Measurements from ENCODE around the gene IL13RA2. TPM values are rescaled to one million over a fixed set of nuclear protein-coding genes. Genes with fewer than 3 reads are reported as not detected.

Gene IL13RA2
- total and polyA plus RNA-seq, 4 experiments from 2014 or later, result not detected

DNA sequence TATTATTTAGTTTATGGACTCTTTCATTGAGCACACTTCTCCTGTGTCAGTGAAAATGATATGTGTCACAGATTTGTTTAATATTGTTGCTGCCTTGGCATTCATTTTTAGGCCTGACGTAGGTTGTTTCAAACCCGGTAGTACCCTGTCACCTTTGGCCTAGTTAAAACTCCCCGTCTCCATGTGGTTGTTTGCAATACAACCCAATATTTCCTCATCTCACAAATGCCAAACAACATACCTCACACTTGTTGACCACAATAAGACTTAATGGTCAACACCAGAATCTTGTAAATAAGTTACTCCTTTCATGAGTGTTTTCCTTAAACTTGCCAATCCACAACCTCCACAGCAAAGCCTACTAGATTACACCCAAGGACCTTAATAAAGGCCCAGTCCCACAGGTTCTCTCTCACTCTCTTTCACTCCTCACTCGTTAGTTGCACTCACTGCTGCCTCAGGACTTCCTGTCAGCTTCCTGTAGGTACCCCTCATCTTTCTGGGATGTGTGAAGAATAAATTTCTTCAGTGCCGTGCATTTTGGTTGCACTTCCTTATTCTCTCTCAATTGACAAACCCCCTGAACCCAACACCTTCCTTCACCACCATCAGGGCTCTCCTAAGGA is 31.3 kb downstream of the IL13RA2 start:
- ChIA-PET CTCF (ENCODE audit: partially characterized antibody) (no interaction called here), POLR2A (ENCODE audit: partially characterized antibody) (no interaction called here)
- Mint-ChIP-seq H3K36me3 (no peaks in the 10 kb centered on the region), H3K4me1 (no peaks in the 10 kb centered on the region), H3K27ac (peak overlapping the region in 1 of 7 donors; percentile 32), H3K27me3 (no peaks in the 10 kb centered on the region), H3K4me3 (no peak overlapping the region), H3K9me3 (peaks cover 0 to 6% (median 0%) of the 10 kb centered on the region in 8 donors)
- intact Hi-C loops (cut with micrococcal nuclease), result no loop called here
- no peak for DNase-seq
- Histone ChIP-seq H3K36me3 (ENCODE audit: insufficient read depth, low read length) (no peaks in the 10 kb centered on the region), H3K27ac (ENCODE audit: low read depth, low read length) (no peak overlapping the region), H3K9me3 (ENCODE audit: control insufficient read depth in 1 of 2, low read length in 2 of 2) (no peaks in the 10 kb centered on the region), H3K27me3 (ENCODE audit: insufficient read depth, low read length) (no peaks in the 10 kb centered on the region), H3K4me1 (ENCODE audit: insufficient read depth, low read length) (no peaks in the 10 kb centered on the region), H3K4me3 (ENCODE audit: low read length in 2 of 2) (no peak overlapping the region)

DNA sequence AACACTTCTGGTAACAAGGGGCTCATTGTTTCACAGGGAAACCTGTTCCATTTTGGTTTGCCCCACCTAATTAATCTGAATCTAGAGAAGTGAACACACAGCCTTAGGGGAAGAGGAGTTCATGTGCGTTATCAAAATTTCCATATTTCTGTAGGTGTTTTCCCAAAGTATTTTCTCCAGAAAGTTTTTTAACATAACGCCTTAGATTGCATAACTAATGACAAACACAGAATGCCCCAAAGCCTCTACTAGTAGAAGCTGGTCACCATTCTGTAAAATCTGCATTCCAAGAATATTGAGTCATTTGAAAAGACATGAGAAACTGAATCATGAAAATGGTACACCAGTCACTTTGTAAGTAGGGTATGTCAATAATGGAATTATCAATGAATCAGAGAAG is 41.1 kb downstream of the IL13RA2 start:
- intact Hi-C loops (cut with micrococcal nuclease), result no loop called here
- H3K4me3 ChIP-seq (ENCODE audit: low read length in 2 of 2), result no peak overlapping the region
- H3K4me1 Mint-ChIP-seq, result no peaks in the 10 kb centered on the region
- CTCF ChIA-PET (ENCODE audit: partially characterized antibody), result no interaction called here
- H3K4me1 ChIP-seq (ENCODE audit: insufficient read depth, low read length), result no peaks in the 10 kb centered on the region
- POLR2A ChIA-PET (ENCODE audit: partially characterized antibody), result no interaction called here
- no peaks in the 10 kb centered on the region for H3K9me3 ChIP-seq (ENCODE audit: control insufficient read depth in 1 of 2, low read length in 2 of 2)
- H3K27me3 Mint-ChIP-seq, result no peaks in the 10 kb centered on the region
- no peak for DNase-seq
- H3K27ac ChIP-seq (ENCODE audit: low read depth, low read length), result no peak overlapping the region
- H3K4me3 Mint-ChIP-seq, result no peak overlapping the region
- no peaks in the 10 kb centered on the region for H3K36me3 ChIP-seq (ENCODE audit: insufficient read depth, low read length)
- peaks cover 0 to 3% (median 0%) of the 10 kb centered on the region in 8 donors for H3K9me3 Mint-ChIP-seq
- H3K27me3 ChIP-seq (ENCODE audit: insufficient read depth, low read length), result no peaks in the 10 kb centered on the region
- no peak overlapping the region for H3K27ac Mint-ChIP-seq
- no peaks in the 10 kb centered on the region for H3K36me3 Mint-ChIP-seq

DNA sequence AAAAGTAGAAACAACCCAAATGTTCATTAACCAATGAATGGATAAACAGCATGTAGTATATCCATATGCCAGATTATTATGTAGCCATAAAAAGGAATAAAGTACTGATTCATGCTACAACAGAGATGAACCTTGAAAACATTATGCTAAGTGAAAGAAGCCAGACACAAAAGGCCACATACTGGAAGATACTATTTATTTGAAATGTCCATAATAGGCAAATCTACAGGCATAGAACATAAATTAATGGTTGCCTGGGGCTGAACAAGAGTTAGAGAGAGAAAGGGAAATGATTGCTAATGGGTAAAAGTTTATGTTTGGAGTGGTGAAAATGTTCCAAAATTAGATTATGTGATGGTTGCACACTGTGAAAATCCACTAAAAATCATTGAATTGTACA is 44.4 kb downstream of the IL13RA2 start:
- H3K4me3 Mint-ChIP-seq, result no peak overlapping the region
- CTCF ChIA-PET (ENCODE audit: partially characterized antibody), result no interaction called here
- H3K4me3 ChIP-seq (ENCODE audit: low read length in 2 of 2), result no peak overlapping the region

DNA sequence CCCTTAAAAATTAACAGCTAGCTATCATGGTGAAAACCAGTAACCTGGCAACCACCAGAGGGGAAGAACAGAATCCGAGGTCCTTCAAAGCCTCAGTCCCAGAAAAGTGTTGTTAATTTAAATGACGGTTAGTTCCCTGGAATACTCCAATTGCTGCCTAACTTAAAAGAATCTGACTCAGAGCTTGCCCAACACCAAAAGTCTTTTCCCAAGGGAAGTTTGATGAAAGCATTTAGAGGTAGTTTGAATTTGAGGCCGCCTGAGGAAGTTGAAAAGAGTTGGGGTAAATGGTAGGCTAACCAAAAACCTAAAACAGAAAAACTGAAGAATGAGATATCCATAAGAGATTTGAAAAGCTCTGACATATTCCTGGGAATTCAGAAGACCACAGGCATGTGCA is 46.6 kb downstream of the IL13RA2 start:
- intact Hi-C loops (cut with micrococcal nuclease), result no loop called here
- Histone ChIP-seq H3K4me3 (ENCODE audit: low read length in 2 of 2) (no peak overlapping the region), H3K4me1 (ENCODE audit: insufficient read depth, low read length) (no peaks in the 10 kb centered on the region), H3K27ac (ENCODE audit: low read depth, low read length) (no peak overlapping the region), H3K36me3 (ENCODE audit: insufficient read depth, low read length) (no peaks in the 10 kb centered on the region), H3K9me3 (ENCODE audit: control insufficient read depth in 1 of 2, low read length in 2 of 2) (no peaks in the 10 kb centered on the region), H3K27me3 (ENCODE audit: insufficient read depth, low read length) (no peaks in the 10 kb centered on the region)
- CTCF ChIA-PET (ENCODE audit: partially characterized antibody), result no interaction called here
- no peaks in the 10 kb centered on the region for H3K27me3 Mint-ChIP-seq
- POLR2A ChIA-PET (ENCODE audit: partially characterized antibody), result no interaction called here
- no peaks in the 10 kb centered on the region for H3K4me1 Mint-ChIP-seq
- no peaks in the 10 kb centered on the region for H3K36me3 Mint-ChIP-seq
- H3K9me3 Mint-ChIP-seq, result peaks cover 0 to 8% (median 0%) of the 10 kb centered on the region in 8 donors
- H3K27ac Mint-ChIP-seq, result no peak overlapping the region
- H3K4me3 Mint-ChIP-seq, result no peak overlapping the region
- DNase-seq, result no peak

More for the DNA sequence above, 44.4 kb downstream of the IL13RA2 start:
- Mint-ChIP-seq H3K4me1 (no peaks in the 10 kb centered on the region), H3K36me3 (no peaks in the 10 kb centered on the region), H3K9me3 (peaks cover 0 to 6% (median 0%) of the 10 kb centered on the region in 8 donors), H3K27me3 (no peaks in the 10 kb centered on the region), H3K27ac (no peak overlapping the region)
- DNase-seq, result no peak
- no peaks in the 10 kb centered on the region for H3K36me3 ChIP-seq (ENCODE audit: insufficient read depth, low read length)
- intact Hi-C loops (cut with micrococcal nuclease), result no loop called here
- POLR2A ChIA-PET (ENCODE audit: partially characterized antibody), result no interaction called here
- H3K27ac ChIP-seq (ENCODE audit: low read depth, low read length), result no peak overlapping the region
- no peaks in the 10 kb centered on the region for H3K4me1 ChIP-seq (ENCODE audit: insufficient read depth, low read length)
- H3K27me3 ChIP-seq (ENCODE audit: insufficient read depth, low read length), result no peaks in the 10 kb centered on the region
- H3K9me3 ChIP-seq (ENCODE audit: control insufficient read depth in 1 of 2, low read length in 2 of 2), result no peaks in the 10 kb centered on the region

DNA sequence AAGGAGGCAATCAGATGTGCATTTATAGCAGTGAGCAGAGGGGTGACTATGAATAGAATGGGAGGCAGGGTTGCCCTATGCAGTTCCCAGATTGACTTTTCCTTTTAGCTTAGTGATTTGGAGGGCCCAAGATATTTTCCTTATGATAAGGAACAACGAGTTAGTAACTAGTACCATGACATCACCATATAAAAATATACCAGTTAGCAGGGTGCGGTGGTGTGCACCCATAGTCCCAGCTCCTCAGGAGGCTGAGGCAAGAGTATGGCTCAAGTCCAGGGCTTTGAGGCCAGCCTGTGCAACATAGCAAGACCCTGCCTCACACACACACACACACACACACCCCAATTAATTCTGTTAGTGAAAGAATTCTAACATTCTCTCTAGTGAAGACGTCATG is 53.0 kb downstream of the IL13RA2 start:
- POLR2A ChIA-PET (ENCODE audit: partially characterized antibody), result no interaction called here
- Mint-ChIP-seq H3K36me3 (no peaks in the 10 kb centered on the region), H3K4me1 (no peaks in the 10 kb centered on the region), H3K27me3 (no peaks in the 10 kb centered on the region), H3K27ac (no peak overlapping the region), H3K4me3 (no peak overlapping the region), H3K9me3 (peaks cover 0 to 5% (median 0%) of the 10 kb centered on the region in 8 donors)
- intact Hi-C loops (cut with micrococcal nuclease), result no loop called here
- Histone ChIP-seq H3K27ac (ENCODE audit: low read depth, low read length) (no peak overlapping the region), H3K4me1 (ENCODE audit: insufficient read depth, low read length) (no peaks in the 10 kb centered on the region), H3K9me3 (ENCODE audit: control insufficient read depth in 1 of 2, low read length in 2 of 2) (no peaks in the 10 kb centered on the region), H3K4me3 (ENCODE audit: low read length in 2 of 2) (no peak overlapping the region), H3K36me3 (ENCODE audit: insufficient read depth, low read length) (no peaks in the 10 kb centered on the region), H3K27me3 (ENCODE audit: insufficient read depth, low read length) (no peaks in the 10 kb centered on the region)
- no peak for DNase-seq
- CTCF ChIA-PET (ENCODE audit: partially characterized antibody), result no interaction called here

DNA sequence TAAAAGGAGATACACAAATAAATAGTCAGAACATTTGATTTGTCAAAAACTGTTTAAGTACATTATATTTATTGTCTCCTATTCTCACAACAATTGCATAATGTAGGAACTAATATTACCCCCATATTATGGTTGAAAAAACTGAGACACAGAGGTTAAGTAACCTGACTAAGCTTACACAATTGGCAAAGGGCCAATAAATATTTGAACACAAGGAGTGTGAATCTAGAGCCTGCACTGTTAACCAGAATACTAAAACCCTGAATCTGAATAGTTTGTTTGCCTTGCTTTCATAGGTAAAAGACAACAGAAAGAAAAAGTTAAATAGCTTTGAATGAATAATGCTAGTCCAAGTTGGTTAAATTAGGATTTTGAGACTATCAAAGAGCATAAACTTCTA is 55.2 kb downstream of the IL13RA2 start:
- Mint-ChIP-seq H3K4me3 (no peak overlapping the region), H3K9me3 (peaks cover 0 to 3% (median 0%) of the 10 kb centered on the region in 8 donors), H3K27ac (no peak overlapping the region), H3K4me1 (no peaks in the 10 kb centered on the region), H3K36me3 (no peaks in the 10 kb centered on the region), H3K27me3 (no peaks in the 10 kb centered on the region)
- Histone ChIP-seq H3K4me3 (ENCODE audit: low read length in 2 of 2) (no peak overlapping the region), H3K36me3 (ENCODE audit: insufficient read depth, low read length) (no peaks in the 10 kb centered on the region), H3K27me3 (ENCODE audit: insufficient read depth, low read length) (no peaks in the 10 kb centered on the region), H3K27ac (ENCODE audit: low read depth, low read length) (no peak overlapping the region), H3K4me1 (ENCODE audit: insufficient read depth, low read length) (no peaks in the 10 kb centered on the region), H3K9me3 (ENCODE audit: control insufficient read depth in 1 of 2, low read length in 2 of 2) (no peaks in the 10 kb centered on the region)
- ChIA-PET CTCF (ENCODE audit: partially characterized antibody) (no interaction called here), POLR2A (ENCODE audit: partially characterized antibody) (no interaction called here)
- intact Hi-C loops (cut with micrococcal nuclease), result no loop called here
- no peak for DNase-seq

DNA sequence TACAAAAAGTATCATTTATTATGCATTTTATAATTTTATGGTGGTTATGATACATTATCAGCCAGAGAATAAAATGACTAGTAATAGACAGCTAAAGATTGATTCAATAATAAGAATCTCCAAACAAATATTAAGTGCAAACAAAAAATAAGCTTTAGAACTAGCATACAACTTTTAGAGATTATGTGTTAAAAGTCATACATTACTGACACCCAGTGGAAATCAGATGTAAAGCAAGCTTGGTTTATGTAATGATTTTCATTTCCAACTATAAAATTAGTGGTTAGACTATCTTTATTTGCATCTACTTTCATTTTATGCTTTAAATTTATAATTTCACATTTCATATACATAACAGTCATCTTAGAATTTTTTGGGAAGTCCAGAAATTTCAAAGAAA is 57.7 kb downstream of the IL13RA2 start:
- no peaks in the 10 kb centered on the region for H3K27me3 ChIP-seq (ENCODE audit: insufficient read depth, low read length)
- Mint-ChIP-seq H3K27me3 (no peaks in the 10 kb centered on the region), H3K9me3 (peaks cover 0 to 2% (median 0%) of the 10 kb centered on the region in 8 donors), H3K4me1 (no peaks in the 10 kb centered on the region), H3K36me3 (no peaks in the 10 kb centered on the region), H3K4me3 (no peak overlapping the region), H3K27ac (no peak overlapping the region)
- no peak overlapping the region for H3K27ac ChIP-seq (ENCODE audit: low read depth, low read length)
- H3K4me1 ChIP-seq (ENCODE audit: insufficient read depth, low read length), result no peaks in the 10 kb centered on the region
- no peak overlapping the region for H3K4me3 ChIP-seq (ENCODE audit: low read length in 2 of 2)
- ChIA-PET CTCF (ENCODE audit: partially characterized antibody) (no interaction called here), POLR2A (ENCODE audit: partially characterized antibody) (no interaction called here)
- no peaks in the 10 kb centered on the region for H3K9me3 ChIP-seq (ENCODE audit: control insufficient read depth in 1 of 2, low read length in 2 of 2)
- intact Hi-C loops (cut with micrococcal nuclease), result no loop called here
- no peak for DNase-seq
- no peaks in the 10 kb centered on the region for H3K36me3 ChIP-seq (ENCODE audit: insufficient read depth, low read length)

Measured in CD4-positive, alpha-beta memory T cell (primary cell).